ENCODE data around the gene KLHL12. TPM values are rescaled to one million over a fixed set of nuclear protein-coding genes. Genes with fewer than 3 reads are reported as not detected.

Gene KLHL12
- total RNA-seq, 2 experiments from 2014 or later: 33.9 to 46.2 TPM

DNA sequence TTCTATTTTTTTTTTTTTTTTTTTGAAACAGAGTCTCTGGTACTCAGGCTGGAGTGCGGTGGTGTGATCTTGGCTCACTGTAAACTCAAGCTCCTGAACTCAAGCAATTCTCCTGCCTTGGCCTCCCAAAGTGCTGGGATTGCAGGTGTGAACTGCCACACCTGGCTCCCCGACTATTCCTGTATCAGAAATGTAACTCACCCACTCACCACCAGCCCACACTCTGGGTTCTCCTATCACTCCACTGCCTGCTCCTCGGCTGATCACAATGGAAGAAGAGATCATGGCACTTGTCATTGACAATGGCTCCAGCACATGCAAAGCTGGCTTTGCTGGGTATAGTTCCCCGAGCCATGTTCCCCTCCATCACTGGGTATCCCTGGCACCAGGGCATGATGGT lies 54.0 kb downstream of the KLHL12 start:
- Histone ChIP-seq H3K27ac (ENCODE audit: low read depth, low read length, poor library complexity, severe bottlenecking) (no peak overlapping the region), H3K79me2 (ENCODE audit: insufficient read depth, low read depth, low read length) (no peaks in the 10 kb centered on the region), H3K9me3 (ENCODE audit: low read length) (no peaks in the 10 kb centered on the region), H3K36me3 (ENCODE audit: insufficient read depth, low read length) (0 out of 2 replicates have a peak, but pooled peaks cover under 1% of the 10 kb centered on the region), H2AFZ (ENCODE audit: low read length) (no peak overlapping the region), H3K4me3 (ENCODE audit: low read depth, low read length, poor library complexity, severe bottlenecking) (no peak overlapping the region), H4K20me1 (ENCODE audit: insufficient read depth, low read length) (no peaks in the 10 kb centered on the region), H3K4me2 (ENCODE audit: low read length) (no peak overlapping the region), H3K9me2 (ENCODE audit: insufficient read depth, low read length) (no peaks in the 10 kb centered on the region), H3K4me1 (ENCODE audit: insufficient read depth, low read length, poor library complexity, severe bottlenecking) (no peaks in the 10 kb centered on the region)
- POLR2A ChIA-PET: interaction anchor here (0.8 kb wide), 1 partner anchor 19 kb away, joined by 3 read pairs; no protein-coding TSS in a partner anchor
- DNase-seq (ENCODE audit: low spot score): no peak
- intact Hi-C loops (cut with micrococcal nuclease; ENCODE audit: unreplicated experiment): no loop called here
- no TSS peak for BruUV-seq (replicated peaks)
- CTCF ChIA-PET (ENCODE audit: unreplicated experiment): no interaction called here
- TF ChIP-seq, protein P1, sequence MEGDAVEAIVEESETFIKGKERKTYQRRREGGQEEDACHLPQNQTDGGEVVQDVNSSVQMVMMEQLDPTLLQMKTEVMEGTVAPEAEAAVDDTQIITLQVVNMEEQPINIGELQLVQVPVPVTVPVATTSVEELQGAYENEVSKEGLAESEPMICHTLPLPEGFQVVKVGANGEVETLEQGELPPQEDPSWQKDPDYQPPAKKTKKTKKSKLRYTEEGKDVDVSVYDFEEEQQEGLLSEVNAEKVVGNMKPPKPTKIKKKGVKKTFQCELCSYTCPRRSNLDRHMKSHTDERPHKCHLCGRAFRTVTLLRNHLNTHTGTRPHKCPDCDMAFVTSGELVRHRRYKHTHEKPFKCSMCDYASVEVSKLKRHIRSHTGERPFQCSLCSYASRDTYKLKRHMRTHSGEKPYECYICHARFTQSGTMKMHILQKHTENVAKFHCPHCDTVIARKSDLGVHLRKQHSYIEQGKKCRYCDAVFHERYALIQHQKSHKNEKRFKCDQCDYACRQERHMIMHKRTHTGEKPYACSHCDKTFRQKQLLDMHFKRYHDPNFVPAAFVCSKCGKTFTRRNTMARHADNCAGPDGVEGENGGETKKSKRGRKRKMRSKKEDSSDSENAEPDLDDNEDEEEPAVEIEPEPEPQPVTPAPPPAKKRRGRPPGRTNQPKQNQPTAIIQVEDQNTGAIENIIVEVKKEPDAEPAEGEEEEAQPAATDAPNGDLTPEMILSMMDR (conservative IDR thresholded peaks at IDR 0.05; ENCODE audit: low read length): no peak
- TF ChIP-seq EZH2phosphoT487 (IDR thresholded peaks at IDR 0.05; ENCODE audit: borderline replicate concordance, low read depth, low read length): no peak

DNA sequence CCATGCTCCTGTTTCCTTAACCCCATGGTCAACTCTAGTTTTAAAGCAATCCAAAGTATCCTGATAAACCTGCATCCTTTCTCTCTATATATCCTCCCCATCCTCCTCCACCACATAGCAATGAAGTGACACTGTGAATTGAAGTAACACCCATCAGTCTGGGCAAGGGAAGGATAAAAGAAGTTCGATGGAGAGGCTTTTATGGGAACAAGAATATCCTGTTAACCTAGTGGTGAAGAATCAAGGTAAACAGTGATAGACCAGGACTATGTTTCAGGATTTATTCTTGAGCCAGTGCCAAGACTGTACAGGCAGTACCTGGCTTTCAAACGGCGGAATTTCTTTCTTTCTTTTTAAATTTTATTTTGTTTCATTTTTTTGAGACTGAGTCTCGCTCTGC lies 55.7 kb downstream of the KLHL12 start:
- intact Hi-C loops (cut with micrococcal nuclease; ENCODE audit: unreplicated experiment): no loop called here

More for the DNA sequence above, 55.7 kb downstream of the KLHL12 start:
- Histone ChIP-seq H4K20me1 (ENCODE audit: insufficient read depth, low read length) (no peaks in the 10 kb centered on the region), H3K4me1 (ENCODE audit: insufficient read depth, low read length, poor library complexity, severe bottlenecking) (no peaks in the 10 kb centered on the region), H3K9me3 (ENCODE audit: low read length) (no peaks in the 10 kb centered on the region), H3K4me2 (ENCODE audit: low read length) (no peak overlapping the region), H3K27ac (ENCODE audit: low read depth, low read length, poor library complexity, severe bottlenecking) (no peak overlapping the region), H2AFZ (ENCODE audit: low read length) (no peak overlapping the region), H3K36me3 (ENCODE audit: insufficient read depth, low read length) (no peaks in the 10 kb centered on the region), H3K79me2 (ENCODE audit: insufficient read depth, low read depth, low read length) (no peaks in the 10 kb centered on the region), H3K9me2 (ENCODE audit: insufficient read depth, low read length) (no peaks in the 10 kb centered on the region), H3K4me3 (ENCODE audit: low read depth, low read length, poor library complexity, severe bottlenecking) (no peak overlapping the region)
- no peak for TF ChIP-seq EZH2phosphoT487 (IDR thresholded peaks at IDR 0.05; ENCODE audit: borderline replicate concordance, low read depth, low read length)
- TF ChIP-seq, protein P1 (conservative IDR thresholded peaks at IDR 0.05; ENCODE audit: low read length): no peak
- ChIA-PET CTCF (ENCODE audit: unreplicated experiment) (no interaction called here), POLR2A (no interaction called here)
- no TSS peak for BruUV-seq (replicated peaks)
- DNase-seq (ENCODE audit: low spot score): no peak
